Mesothelial cell of epicardium (in vitro differentiated cells): ENCODE measurements around the gene ILKAP. TPM values are rescaled to one million over a fixed set of nuclear protein-coding genes. Genes with fewer than 3 reads are reported as not detected.

ENCODE experiments used
- DNase-seq, 2 experiments: peaks; one replicate each; pipeline ENCODE4 v3.0.0; 2021; ENCODE audit warnings: low spot score in 2 of 2; ENCODE audit not compliant: unreplicated experiment in 2 of 2
- H3K27ac Mint-ChIP-seq: 2 replicates; pipeline ENCODE4 v1.8.0; 2021; ENCODE audit warnings: mixed read lengths
- H3K27me3 Mint-ChIP-seq: 2 replicates; pipeline ENCODE4 v1.8.0; 2021; ENCODE audit warnings: low read depth, mixed read lengths
- H3K36me3 Mint-ChIP-seq: 2 replicates; pipeline ENCODE4 v1.8.0; 2021; ENCODE audit warnings: mixed read lengths
- H3K4me1 Mint-ChIP-seq: 2 replicates; pipeline ENCODE4 v1.8.0; 2021; ENCODE audit warnings: mixed read lengths
- H3K4me3 Mint-ChIP-seq: 2 replicates; pipeline ENCODE4 v1.8.0; 2021; ENCODE audit warnings: mild to moderate bottlenecking, moderate library complexity, mixed read lengths
- H3K9me3 Mint-ChIP-seq: 2 replicates; pipeline ENCODE4 v1.8.0; 2021; ENCODE audit warnings: mixed read lengths
- CTCF ChIP-seq: fragments of 200-600 bp; sonication (generic); IDR thresholded peaks from one replicate; pipeline ENCODE4 v1.5.0; 2021; ENCODE audit warnings: antibody characterized with exemption; ENCODE audit not compliant: unreplicated experiment
- total RNA-seq: library from RNA; stranded (reverse); gene quantifications from 3 replicates; pipeline ENCODE4 v1.2.1, GENCODE V29; 2021

The ILKAP gene
- total RNA-seq, 1 donor from 2014 or later, result 54.0 TPM

- no peak for DNase-seq
- H3K36me3 Mint-ChIP-seq, result no peaks in the 10 kb centered on the region
- no peaks in the 10 kb centered on the region for H3K9me3 Mint-ChIP-seq
- no peaks in the 10 kb centered on the region for H3K27me3 Mint-ChIP-seq
- peaks cover 14% of the 10 kb centered on the region for H3K4me1 Mint-ChIP-seq
- H3K4me3 Mint-ChIP-seq, result no peak within 1 kb of the TSS
- no peak within 1 kb of the TSS for H3K27ac Mint-ChIP-seq
- TF ChIP-seq CTCF, result no peak
Observed at GRCh38 chr2:238138331-238139195, 64.9 kb downstream of the ILKAP start, which contains the start of gene KLHL30. Gene KLHL30 (plus strand): TSS chr2:238138668. CDS start chr2:238140755, 2,087 bp downstream.

GRCh38 chr2:238137885-238138284 lies 65.6 kb downstream of the ILKAP start:
- Mint-ChIP-seq H3K9me3 (no peaks in the 10 kb centered on the region), H3K4me3 (no peak overlapping the region), H3K4me1 (peaks cover 14% of the 10 kb centered on the region), H3K36me3 (no peaks in the 10 kb centered on the region), H3K27me3 (no peaks in the 10 kb centered on the region), H3K27ac (no peak overlapping the region)
- DNase-seq, result no peak
- TF ChIP-seq CTCF, result no peak

- DNase-seq, result no peak
- Mint-ChIP-seq H3K4me1 (peaks cover 8% of the 10 kb centered on the region), H3K9me3 (no peaks in the 10 kb centered on the region), H3K27ac (no peak overlapping the region), H3K4me3 (no peak overlapping the region), H3K36me3 (no peaks in the 10 kb centered on the region), H3K27me3 (no peaks in the 10 kb centered on the region)
- TF ChIP-seq CTCF, result no peak
Observed at GRCh38 chr2:238136820-238137537, 66.5 kb downstream of the ILKAP start.

- H3K27me3 Mint-ChIP-seq, result no peaks in the 10 kb centered on the region
- no peak for TF ChIP-seq CTCF
- no peak overlapping the region for H3K27ac Mint-ChIP-seq
- no peaks in the 10 kb centered on the region for H3K36me3 Mint-ChIP-seq
- DNase-seq, result no peak
- no peak overlapping the region for H3K4me3 Mint-ChIP-seq
- no peaks in the 10 kb centered on the region for H3K4me1 Mint-ChIP-seq
- no peaks in the 10 kb centered on the region for H3K9me3 Mint-ChIP-seq
Observed at GRCh38 chr2:238135601-238136150, 67.8 kb downstream of the ILKAP start.

GRCh38 chr2:238134393-238134785 lies 69.1 kb downstream of the ILKAP start:
- TF ChIP-seq CTCF, result no peak
- DNase-seq, result no peak
- Mint-ChIP-seq H3K4me3 (no peak overlapping the region), H3K27me3 (no peaks in the 10 kb centered on the region), H3K27ac (no peak overlapping the region), H3K4me1 (no peaks in the 10 kb centered on the region), H3K36me3 (no peaks in the 10 kb centered on the region), H3K9me3 (no peaks in the 10 kb centered on the region)
